Measurements from ENCODE around the gene ALDOA.

GRCh38 chr16:30110661-30111060 is 45.1 kb downstream of the ALDOA start:
- TF ChIP-seq USF1 (IDR thresholded peaks at IDR 0.05) (no peak), REST (IDR thresholded peaks at IDR 0.05; ENCODE audit: low read depth) (no peak), TAF1 (IDR thresholded peaks at IDR 0.05; ENCODE audit: low read depth) (no peak), CREB1 (IDR thresholded peaks at IDR 0.05; ENCODE audit: low read depth) (no peak), EP300 (IDR thresholded peaks at IDR 0.05; ENCODE audit: borderline replicate concordance) (no peak), TEAD4 (IDR thresholded peaks at IDR 0.05) (peak; percentile 79), YY1 (IDR thresholded peaks at IDR 0.05; ENCODE audit: low read depth) (no peak), NFIC (IDR thresholded peaks at IDR 0.05) (no peak), CEBPB (IDR thresholded peaks at IDR 0.05) (no peak), FOXM1 (IDR thresholded peaks at IDR 0.05; ENCODE audit: borderline replicate concordance, low read depth) (no peak), RAD21 (IDR thresholded peaks at IDR 0.05; ENCODE audit: low read depth) (no peak)

Measured in Ishikawa (cell line).